ENCODE measurements around the gene SYNCRIP.
"Not testable (repeated sequence)": the region's sequence is repeated elsewhere in the genome, so short reads cannot be mapped to it uniquely, and the experiment has no call there.

SYNCRIP gene

DNA sequence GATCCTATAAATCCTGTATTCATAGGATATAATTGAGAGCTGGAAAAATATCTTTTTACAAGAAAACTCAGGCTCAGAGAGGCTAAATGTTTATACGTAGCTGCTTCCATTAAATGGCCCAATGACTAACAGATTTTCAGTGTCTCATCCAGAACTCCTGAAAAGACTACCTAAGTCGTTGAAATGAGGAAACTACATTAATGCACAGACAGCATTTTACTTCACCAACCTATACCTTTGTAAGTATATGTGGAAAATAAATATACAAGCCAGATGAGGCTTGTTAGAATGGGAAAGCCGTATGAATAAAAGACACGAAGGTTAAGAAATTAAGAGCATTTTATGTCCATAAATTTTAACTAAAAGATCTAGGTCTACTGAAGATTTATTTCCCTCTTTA lies 40.6 kb downstream of the SYNCRIP start:
- Histone ChIP-seq H3K9me3 (ENCODE audit: low read length) (no peaks in the 10 kb centered on the region), H3K27me3 (ENCODE audit: insufficient read depth, low read length) (no peaks in the 10 kb centered on the region), H3K4me3 (ENCODE audit: low read length) (no peak overlapping the region), H3K36me3 (ENCODE audit: insufficient read depth, low read length) (peaks cover 20% of the 10 kb centered on the region), H3K4me1 (ENCODE audit: insufficient read depth, low read length) (no peaks in the 10 kb centered on the region), H2AFZ (ENCODE audit: low read depth, low read length) (no peak overlapping the region)

DNA sequence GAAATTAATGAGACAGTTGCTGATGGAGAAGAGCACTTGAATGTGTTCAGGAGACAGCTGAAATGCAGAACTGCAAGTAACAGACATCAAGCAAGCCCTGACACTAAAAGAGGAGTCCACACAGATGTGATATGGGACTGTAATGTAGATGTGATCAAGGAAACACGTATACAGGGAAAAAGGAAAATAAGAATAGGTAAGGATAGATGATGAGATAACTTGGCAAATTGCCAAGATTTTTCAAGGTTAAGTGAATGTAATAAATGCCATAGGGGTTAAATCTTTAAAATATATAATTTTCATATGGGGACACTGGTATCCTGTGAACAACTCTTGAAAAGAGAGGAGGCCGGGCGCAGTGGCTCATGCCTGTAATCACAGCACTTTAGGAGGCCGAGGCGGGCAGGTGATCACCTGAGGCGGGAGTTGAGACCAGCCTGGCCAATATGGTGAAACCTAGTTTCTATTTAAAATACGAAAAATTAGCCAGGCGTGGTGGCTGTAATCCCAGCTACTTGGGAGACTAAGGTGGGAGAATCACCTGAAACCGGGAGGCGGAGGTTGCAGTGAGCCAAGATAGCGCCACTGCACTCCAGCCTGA lies 41.9 kb downstream of the SYNCRIP start:
- Histone ChIP-seq H3K27me3 (ENCODE audit: insufficient read depth, low read length) (no peaks in the 10 kb centered on the region), H3K4me1 (ENCODE audit: insufficient read depth, low read length) (no peaks in the 10 kb centered on the region), H2AFZ (ENCODE audit: low read depth, low read length) (no peak overlapping the region), H3K4me3 (ENCODE audit: low read length) (no peak overlapping the region), H3K36me3 (ENCODE audit: insufficient read depth, low read length) (peaks cover 17% of the 10 kb centered on the region), H3K9me3 (ENCODE audit: low read length) (no peaks in the 10 kb centered on the region)

DNA sequence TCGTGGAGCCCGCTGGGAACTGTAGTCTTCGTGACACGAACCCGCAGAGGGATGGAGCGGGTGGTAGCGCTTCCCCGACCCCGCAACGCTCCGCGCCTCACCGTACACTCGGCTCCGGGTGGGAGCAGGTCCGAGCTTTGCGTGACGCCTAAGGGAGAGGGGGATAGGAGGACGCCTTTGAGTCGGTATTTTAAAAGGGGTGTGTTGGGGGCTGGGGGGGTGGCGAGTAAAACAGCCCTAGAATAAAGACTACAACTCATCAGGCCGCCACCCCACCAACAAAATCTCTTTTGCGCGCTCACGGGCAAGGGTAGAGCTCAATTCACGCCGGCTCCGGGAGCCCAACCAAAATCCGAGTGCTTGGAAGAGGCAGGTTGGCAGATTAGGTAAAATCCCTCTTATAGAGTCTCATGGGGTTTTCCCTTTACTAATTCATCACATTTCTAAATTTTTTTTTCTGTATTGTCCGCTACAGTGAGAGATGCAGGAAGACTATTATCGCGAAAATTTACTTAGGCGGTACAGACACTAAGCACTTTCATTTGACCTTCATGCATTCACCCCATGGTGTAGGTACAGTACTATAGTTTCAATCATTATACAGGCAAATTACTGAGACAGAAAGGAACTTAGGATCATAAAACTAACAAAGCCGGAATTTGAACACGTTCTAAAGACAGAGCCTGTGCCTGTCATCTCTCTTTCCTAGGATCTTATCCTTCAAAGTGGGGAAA lies 48.3 kb downstream of the SYNCRIP start:
- H3K9me3 ChIP-seq (ENCODE audit: low read length), result peaks cover 2% of the 10 kb centered on the region
- peak overlapping the region; percentile 40 for H2AFZ ChIP-seq (ENCODE audit: low read depth, low read length)
- H3K4me1 ChIP-seq (ENCODE audit: insufficient read depth, low read length), result peaks cover 11% of the 10 kb centered on the region
- peak overlapping the region; percentile 61 for H3K4me3 ChIP-seq (ENCODE audit: low read length)
- no peaks in the 10 kb centered on the region for H3K27me3 ChIP-seq (ENCODE audit: insufficient read depth, low read length)
- H3K36me3 ChIP-seq (ENCODE audit: insufficient read depth, low read length), result no peaks in the 10 kb centered on the region

DNA sequence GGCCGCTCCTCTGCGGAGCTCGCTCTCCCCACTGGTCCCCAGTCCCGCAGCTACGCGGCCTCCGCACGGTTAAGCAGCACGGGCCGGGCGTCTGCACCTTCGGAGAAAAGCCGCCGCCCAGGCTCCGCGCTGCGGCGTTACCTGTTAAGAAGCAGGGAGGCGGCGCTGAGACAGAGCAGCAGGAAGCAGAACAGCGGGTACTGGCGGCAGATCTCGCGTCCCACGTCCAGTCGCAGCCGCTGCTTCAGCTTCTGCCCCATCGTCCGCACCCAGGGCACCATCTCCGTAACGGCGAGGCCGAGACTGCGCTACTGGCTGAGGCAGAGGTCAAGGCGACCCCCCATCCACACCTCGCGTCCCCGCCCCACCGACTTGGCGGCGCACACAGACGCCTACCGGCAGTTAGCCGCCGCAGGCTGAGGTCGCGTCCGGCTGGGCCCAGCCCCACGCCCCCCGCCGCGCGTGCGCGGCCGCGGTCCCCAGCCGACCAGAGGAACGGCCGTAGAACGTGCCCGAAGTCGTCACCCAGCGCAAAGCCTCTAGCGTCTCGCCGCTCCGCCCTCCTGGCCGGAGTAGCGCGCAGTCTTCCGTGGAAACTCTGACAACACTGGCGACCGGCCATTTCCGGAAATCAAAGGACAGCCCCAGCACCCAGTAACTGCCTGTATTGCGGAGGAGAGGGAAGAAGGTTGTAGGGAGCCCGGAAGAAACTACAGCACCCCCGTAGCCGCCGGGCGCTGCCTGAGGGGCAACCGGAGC lies 49.1 kb downstream of the SYNCRIP start, which contains the start of gene SNX14:
TSS of gene SNX14 (minus strand) at position 421 of the 759 bp plus-strand sequence. CDS start at position 281, 140 bp downstream.
- Histone ChIP-seq H2AFZ (ENCODE audit: low read depth, low read length) (peak within 1 kb of the TSS; percentile 40), H3K4me1 (ENCODE audit: insufficient read depth, low read length) (peaks cover 11% of the 10 kb centered on the region), H3K9me3 (ENCODE audit: low read length) (peaks cover 5% of the 10 kb centered on the region), H3K4me3 (ENCODE audit: low read length) (peak within 1 kb of the TSS; percentile 61), H3K36me3 (ENCODE audit: insufficient read depth, low read length) (no peaks in the 10 kb centered on the region), H3K27me3 (ENCODE audit: insufficient read depth, low read length) (no peaks in the 10 kb centered on the region)

GRCh38 chr6:85592033-85592432 lies 50.7 kb downstream of the SYNCRIP start:
- no peak overlapping the region for H2AFZ ChIP-seq (ENCODE audit: low read depth, low read length)
- H3K4me3 ChIP-seq (ENCODE audit: low read length), result peak overlapping the region; percentile 61

DNA sequence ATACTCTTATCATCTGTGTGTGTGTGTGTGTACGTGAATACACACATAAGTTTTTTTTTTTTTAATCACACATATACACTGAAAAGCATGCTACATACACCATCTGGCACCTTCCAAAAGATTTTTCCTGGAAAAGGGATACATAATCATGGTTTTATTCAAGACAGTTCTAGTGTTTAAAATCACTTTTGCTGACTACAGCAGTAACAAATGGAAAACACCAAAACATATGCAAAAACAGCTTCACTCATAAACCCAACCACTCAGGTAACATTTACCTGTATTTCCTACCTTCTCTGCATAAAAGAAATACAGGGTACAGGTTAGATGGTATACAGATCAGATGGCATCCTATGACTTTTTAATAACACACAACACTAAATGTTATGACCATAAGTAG lies 51.5 kb downstream of the SYNCRIP start:
- Histone ChIP-seq H3K9me3 (ENCODE audit: low read length) (peaks cover 5% of the 10 kb centered on the region), H3K36me3 (ENCODE audit: insufficient read depth, low read length) (no peaks in the 10 kb centered on the region), H3K27me3 (ENCODE audit: insufficient read depth, low read length) (no peaks in the 10 kb centered on the region), H3K4me3 (ENCODE audit: low read length) (no peak overlapping the region), H2AFZ (ENCODE audit: low read depth, low read length) (no peak overlapping the region), H3K4me1 (ENCODE audit: insufficient read depth, low read length) (peaks cover 11% of the 10 kb centered on the region)

More at GRCh38 chr6:85592033-85592432, 50.7 kb downstream of the SYNCRIP start:
- no peaks in the 10 kb centered on the region for H3K36me3 ChIP-seq (ENCODE audit: insufficient read depth, low read length)
- no peaks in the 10 kb centered on the region for H3K27me3 ChIP-seq (ENCODE audit: insufficient read depth, low read length)
- peaks cover 5% of the 10 kb centered on the region for H3K9me3 ChIP-seq (ENCODE audit: low read length)
- peaks cover 11% of the 10 kb centered on the region for H3K4me1 ChIP-seq (ENCODE audit: insufficient read depth, low read length)

DNA sequence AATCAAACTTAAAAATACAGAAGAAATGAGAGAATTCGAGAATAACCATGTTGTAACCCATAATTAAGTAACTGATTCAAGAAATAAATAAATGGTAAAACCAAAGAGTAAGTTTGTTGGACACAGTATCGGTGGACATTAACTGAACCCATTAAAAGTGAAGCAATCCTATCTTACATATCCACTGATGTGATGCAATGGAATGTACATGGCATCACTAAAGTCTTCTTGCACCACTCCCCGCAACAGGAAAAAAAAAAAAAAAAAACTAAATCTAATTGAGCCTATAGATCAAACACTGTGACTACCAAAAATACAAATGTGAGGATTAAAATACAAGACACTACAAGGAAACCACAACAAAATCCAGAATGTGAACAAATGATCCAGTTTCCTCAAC lies 56.9 kb downstream of the SYNCRIP start:
- peaks cover 8% of the 10 kb centered on the region for H3K9me3 ChIP-seq (ENCODE audit: low read length)
- no peaks in the 10 kb centered on the region for H3K4me1 ChIP-seq (ENCODE audit: insufficient read depth, low read length)
- no peaks in the 10 kb centered on the region for H3K36me3 ChIP-seq (ENCODE audit: insufficient read depth, low read length)
- H3K27me3 ChIP-seq (ENCODE audit: insufficient read depth, low read length), result no peaks in the 10 kb centered on the region
- no peak overlapping the region for H3K4me3 ChIP-seq (ENCODE audit: low read length)
- H2AFZ ChIP-seq (ENCODE audit: low read depth, low read length), result no peak overlapping the region

DNA sequence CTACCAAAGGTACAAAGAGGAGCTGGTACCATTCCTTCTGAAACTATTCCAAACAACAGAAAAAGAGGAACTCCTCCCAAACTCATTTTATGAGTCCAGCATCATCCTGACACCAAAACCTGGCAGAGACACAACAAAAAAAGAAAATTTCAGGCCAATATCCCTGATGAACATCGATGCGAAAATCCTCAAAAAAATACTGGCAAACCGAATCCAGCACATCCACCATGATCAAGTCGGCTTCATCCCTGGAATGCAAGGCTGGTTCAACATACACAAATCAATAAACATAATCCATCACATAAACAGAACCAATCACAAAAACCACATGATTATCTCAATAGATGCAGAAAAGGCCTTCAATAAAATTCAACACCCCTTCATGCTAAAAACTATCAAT lies 59.9 kb downstream of the SYNCRIP start:
- H3K4me3 ChIP-seq (ENCODE audit: low read length); H3K27me3 ChIP-seq (ENCODE audit: insufficient read depth, low read length); H3K9me3 ChIP-seq (ENCODE audit: low read length); H3K36me3 ChIP-seq (ENCODE audit: insufficient read depth, low read length); H2AFZ ChIP-seq (ENCODE audit: low read depth, low read length); H3K4me1 ChIP-seq (ENCODE audit: insufficient read depth, low read length): not testable (repeated sequence)

DNA sequence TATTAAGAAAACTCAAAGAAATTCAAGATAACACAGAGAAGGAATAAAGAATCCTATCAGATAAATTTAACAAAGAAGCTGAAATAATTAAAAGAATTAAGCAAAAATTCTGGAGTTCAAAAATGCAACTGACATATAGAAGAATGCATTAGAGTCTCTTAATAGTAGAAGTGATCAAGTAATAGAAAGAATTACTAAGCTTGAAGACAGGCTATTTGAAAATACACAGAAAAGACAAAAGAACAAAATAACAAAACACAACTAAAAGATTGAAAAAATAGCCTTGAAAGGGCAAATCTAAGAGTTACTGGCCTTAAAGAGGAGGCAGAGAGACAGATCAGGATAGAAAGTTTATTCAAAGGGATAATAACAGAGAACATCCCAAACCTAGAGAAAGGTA lies 61.1 kb downstream of the SYNCRIP start:
- peaks cover 3% of the 10 kb centered on the region for H3K9me3 ChIP-seq (ENCODE audit: low read length)
- H3K36me3 ChIP-seq (ENCODE audit: insufficient read depth, low read length), result peaks cover 2% of the 10 kb centered on the region
- H3K4me3 ChIP-seq (ENCODE audit: low read length), result no peak overlapping the region
- H3K27me3 ChIP-seq (ENCODE audit: insufficient read depth, low read length), result no peaks in the 10 kb centered on the region
- H2AFZ ChIP-seq (ENCODE audit: low read depth, low read length), result no peak overlapping the region
- no peaks in the 10 kb centered on the region for H3K4me1 ChIP-seq (ENCODE audit: insufficient read depth, low read length)

DNA sequence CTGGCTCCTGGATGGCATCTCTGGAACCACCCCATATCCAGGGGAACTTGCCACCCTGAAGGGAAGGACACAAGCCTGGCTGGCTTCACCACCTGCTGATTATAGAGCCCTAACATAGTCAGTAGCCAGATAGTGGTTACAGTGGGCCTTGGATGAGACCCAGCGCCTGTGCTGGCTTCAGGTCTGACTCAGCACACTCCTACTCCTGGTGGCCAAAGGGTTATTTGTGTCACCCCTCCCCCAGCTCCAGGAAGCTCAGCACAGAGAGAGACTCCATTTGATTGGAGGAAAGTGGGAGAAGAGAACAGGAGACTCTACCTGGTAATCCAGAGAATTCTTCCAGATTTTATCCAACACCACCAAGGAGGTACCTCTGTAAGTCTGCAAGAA lies 61.8 kb downstream of the SYNCRIP start:
- Histone ChIP-seq H3K9me3 (ENCODE audit: low read length) (peaks cover 3% of the 10 kb centered on the region), H3K4me1 (ENCODE audit: insufficient read depth, low read length) (no peaks in the 10 kb centered on the region), H2AFZ (ENCODE audit: low read depth, low read length) (no peak overlapping the region), H3K4me3 (ENCODE audit: low read length) (no peak overlapping the region), H3K36me3 (ENCODE audit: insufficient read depth, low read length) (peaks cover 2% of the 10 kb centered on the region), H3K27me3 (ENCODE audit: insufficient read depth, low read length) (no peaks in the 10 kb centered on the region)

- Histone ChIP-seq H3K4me1 (ENCODE audit: insufficient read depth, low read length) (peaks cover 5% of the 10 kb centered on the region), H2AFZ (ENCODE audit: low read depth, low read length) (no peak overlapping the region), H3K36me3 (ENCODE audit: insufficient read depth, low read length) (peaks cover 2% of the 10 kb centered on the region), H3K4me3 (ENCODE audit: low read length) (no peak overlapping the region), H3K27me3 (ENCODE audit: insufficient read depth, low read length) (no peaks in the 10 kb centered on the region), H3K9me3 (ENCODE audit: low read length) (peaks cover 3% of the 10 kb centered on the region)
Observed at GRCh38 chr6:85580118-85580877, 62.4 kb downstream of the SYNCRIP start.

DNA sequence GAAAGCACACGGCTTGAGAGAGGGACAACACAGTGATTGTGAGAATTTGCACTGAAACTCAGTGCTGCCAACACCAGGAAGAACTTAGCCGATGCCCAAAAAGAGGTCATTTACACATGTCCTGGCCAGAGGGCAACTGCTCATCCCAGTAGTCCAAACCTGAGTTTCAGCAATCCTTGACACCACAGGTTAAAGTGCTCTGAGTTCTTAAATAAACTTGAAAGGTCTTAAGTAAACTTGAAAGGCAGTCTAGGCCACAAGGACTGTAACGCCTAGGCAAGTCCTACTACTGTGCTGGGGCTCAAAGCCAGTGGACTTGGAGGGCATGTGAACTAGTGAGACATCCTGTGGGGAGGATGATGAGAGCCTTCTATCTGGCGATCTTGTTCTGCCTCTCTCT lies 63.1 kb downstream of the SYNCRIP start:
- peaks cover 3% of the 10 kb centered on the region for H3K9me3 ChIP-seq (ENCODE audit: low read length)
- H3K36me3 ChIP-seq (ENCODE audit: insufficient read depth, low read length), result peaks cover 2% of the 10 kb centered on the region
- peaks cover 5% of the 10 kb centered on the region for H3K4me1 ChIP-seq (ENCODE audit: insufficient read depth, low read length)
- no peaks in the 10 kb centered on the region for H3K27me3 ChIP-seq (ENCODE audit: insufficient read depth, low read length)
- no peak overlapping the region for H2AFZ ChIP-seq (ENCODE audit: low read depth, low read length)
- no peak overlapping the region for H3K4me3 ChIP-seq (ENCODE audit: low read length)

DNA sequence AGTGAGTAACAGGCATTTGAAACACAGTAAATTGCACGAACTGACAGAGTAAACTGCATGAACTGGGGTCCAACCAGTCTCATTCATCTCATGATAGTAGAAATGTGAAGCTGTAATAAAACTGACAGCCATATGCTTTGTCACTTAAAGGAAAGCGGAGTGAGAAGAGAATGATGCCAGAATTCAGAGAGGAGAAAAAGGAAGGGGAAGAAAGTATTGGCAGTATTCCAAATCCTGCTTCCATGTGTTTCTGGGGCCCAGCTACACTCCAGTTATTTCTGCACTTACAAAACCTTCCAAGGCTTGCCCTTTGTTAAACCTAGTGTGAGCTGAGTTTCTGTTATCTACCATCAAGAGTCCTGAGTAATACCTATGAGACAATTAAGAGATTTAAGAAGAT lies 66.2 kb downstream of the SYNCRIP start:
- Histone ChIP-seq H3K27me3 (ENCODE audit: insufficient read depth, low read length) (no peaks in the 10 kb centered on the region), H2AFZ (ENCODE audit: low read depth, low read length) (no peak overlapping the region), H3K4me1 (ENCODE audit: insufficient read depth, low read length) (peaks cover 5% of the 10 kb centered on the region), H3K4me3 (ENCODE audit: low read length) (no peak overlapping the region), H3K36me3 (ENCODE audit: insufficient read depth, low read length) (peaks cover 5% of the 10 kb centered on the region), H3K9me3 (ENCODE audit: low read length) (peaks cover 3% of the 10 kb centered on the region)

Data from neuron (in vitro differentiated cells).